Pancreas (tissue), 10 donors: Measurements from ENCODE around the gene CFAP54. TPM values are rescaled to one million over a fixed set of nuclear protein-coding genes. Genes with fewer than 3 reads are reported as not detected.

Experiments
- ATAC-seq, 4 donors: fragments of 200-7000 bp; cut with Tn5 transposase; one replicate each; pipeline versions ENCODE4 v1.8.0 to v1.9.1; 2020; ENCODE audit warnings: mild to moderate bottlenecking in 4 of 4, moderate library complexity in 4 of 4
- DNase-seq, 6 donors: peaks; one replicate each; pipeline ENCODE4 v3.0.0-alpha.2; 2020
- FAIRE-seq: peaks from 2 replicates; lab custom pipeline; 2012; peaks lifted over from hg19 to GRCh38; lab: Jason Lieb, UNC
- H3K27ac ChIP-seq, 4 donors: fragments of 200-600 bp; sonication (generic); 1 replicate in 3 of 4; 2 replicates in 1 of 4; pipeline versions ENCODE4 v1.5.0 to v1.8.0; 2020
- H3K27me3 ChIP-seq, 4 donors: fragments of 200-600 bp; one replicate each; pipeline ENCODE4 v1.8.0; 2021
- H3K36me3 ChIP-seq, 3 donors: fragments of 200-600 bp; sonication (generic) in 1 of 3; one replicate each; pipeline versions ENCODE4 v1.5.0 to v1.8.0; 2020 to 2021
- H3K4me1 ChIP-seq, 3 donors: fragments of 200-600 bp; one replicate each; pipeline ENCODE4 v1.8.0; 2021
- H3K4me3 ChIP-seq, 4 donors: fragments of 200-600 bp; sonication (generic) in 2 of 4; one replicate each; pipeline versions ENCODE4 v1.5.0 to v1.8.0; 2020 to 2021
- H3K9me3 ChIP-seq, 4 donors: fragments of 200-600 bp; one replicate each; pipeline ENCODE4 v1.8.0; 2021
- CTCF ChIP-seq, 4 donors: fragments of 200-600 bp; sonication (generic) in 3 of 4; IDR thresholded peaks; one replicate each; pipeline versions ENCODE4 v1.5.0 to v1.8.0; 2021; ENCODE audit warnings: antibody characterized with exemption in 4 of 4
- WGBS, 2 donors: extraction: QIAGEN DNeasy Blood & Tissue Kit; methylation state at CpG; one replicate each; pipeline ENCODE4 v1.1.7; 2013; 5-methylcytosine and 5-hydroxymethylcytosine counted together
- intact Hi-C, 3 donors: fragments of 100-400 bp; cut with DNase I; formaldehyde crosslinking; loops; one replicate each; pipeline versions ENCODE4 v1.11.1 to v1.14.2; 2022
- polyA plus RNA-seq, 2 donors: library from polyadenylated mRNA; stranded (reverse); fragments of 200-250 nt; gene quantifications; one replicate each; pipeline ENCODE4 v1.2.3, GENCODE V29; 2013
- total RNA-seq, 6 donors: library from RNA; stranded (reverse); fragmentation: NEBNext Ultra II Directional in 4 of 6; extraction: Animal tissue kit (Norgen Biotek cat#: 25700) in 4 of 6; gene quantifications; one replicate each; pipeline versions ENCODE4 v1.2.1 to v1.2.4, GENCODE V29; 2021 to 2023
- donor health status: healthy with polysubstance abuse.
- donor health status: DM: no; HTN: no; CAD: no; lungs with moderate emphysema.
- donor health status: DM: no; HTN: no; CAD: no.
- donor health status: control.
- donor health status: control.
- donor health status: Bipolar disorder and iron deficiency.
- donor health status: DM: yes; HTN: yes; CAD: no.
- donor health status: DM: no; HTN: no; CAD: no.
- donor health status: DM: no; HTN: no; CAD: no.
- donor health status: DM: yes; HTN: yes; CAD: no.

Gene CFAP54
- total and polyA plus RNA-seq, 8 donors = 0.02 to 0.21 (median 0.11) TPM

GRCh38 chr12:96831346-96831745 lies 342.0 kb downstream of the CFAP54 start:
- WGBS, 2 donors = 91 to 94% methylated on average over 1 of the region's 1 CpG
- FAIRE-seq = no peak
- DNase-seq = no peak
- Histone ChIP-seq H3K27ac (no peak overlapping the region), H3K4me3 (no peak overlapping the region), H3K4me1 (no peaks in the 10 kb centered on the region), H3K27me3 (no peaks in the 10 kb centered on the region), H3K36me3 (no peaks in the 10 kb centered on the region), H3K9me3 (no peaks in the 10 kb centered on the region)
- intact Hi-C loops = no loop called here
- no peak for ATAC-seq
- no peak for TF ChIP-seq CTCF (IDR thresholded peaks at IDR 0.05)

- H3K27me3 ChIP-seq = no peaks in the 10 kb centered on the region
- H3K4me3 ChIP-seq = no peak overlapping the region
- intact Hi-C loops = no loop called here
- no peak for DNase-seq
- FAIRE-seq = no peak
- H3K4me1 ChIP-seq = no peaks in the 10 kb centered on the region
- no peak overlapping the region for H3K27ac ChIP-seq
- no peaks in the 10 kb centered on the region for H3K9me3 ChIP-seq
- TF ChIP-seq CTCF (IDR thresholded peaks at IDR 0.05) = no peak
- no peak for ATAC-seq
- H3K36me3 ChIP-seq = no peaks in the 10 kb centered on the region
- WGBS, 2 donors = 39 to 57% methylated on average over 2 of the region's 2 CpGs
Observed at GRCh38 chr12:96846293-96846692, 356.9 kb downstream of the CFAP54 start.

- H3K9me3 ChIP-seq = no peaks in the 10 kb centered on the region
- intact Hi-C loops = no loop called here
- no peak for FAIRE-seq
- H3K27ac ChIP-seq = no peak overlapping the region
- no peak overlapping the region for H3K4me3 ChIP-seq
- H3K27me3 ChIP-seq = no peaks in the 10 kb centered on the region
- no peaks in the 10 kb centered on the region for H3K4me1 ChIP-seq
- 51 to 68% methylated on average over 3 of the region's 3 CpGs for WGBS, 2 donors
- H3K36me3 ChIP-seq = no peaks in the 10 kb centered on the region
- no peak for ATAC-seq
- no peak for DNase-seq
- no peak for TF ChIP-seq CTCF (IDR thresholded peaks at IDR 0.05)
Observed at GRCh38 chr12:96850676-96851075, 361.3 kb downstream of the CFAP54 start.

GRCh38 chr12:96858162-96858561 lies 368.8 kb downstream of the CFAP54 start:
- no peak for ATAC-seq
- H3K27ac ChIP-seq = no peak overlapping the region
- no peaks in the 10 kb centered on the region for H3K27me3 ChIP-seq
- DNase-seq = no peak
- no peak for FAIRE-seq
- no peaks in the 10 kb centered on the region for H3K9me3 ChIP-seq
- H3K4me1 ChIP-seq = no peaks in the 10 kb centered on the region
- H3K4me3 ChIP-seq = no peak overlapping the region
- TF ChIP-seq CTCF (IDR thresholded peaks at IDR 0.05) = no peak
- no peaks in the 10 kb centered on the region for H3K36me3 ChIP-seq
- intact Hi-C loops = no loop called here
- WGBS, 2 donors = 36 to 41% methylated on average over 1 of the region's 1 CpG

- WGBS, 2 donors = 64 to 69% methylated on average over 2 of the region's 2 CpGs
- intact Hi-C loops = no loop called here
- Histone ChIP-seq H3K4me1 (no peaks in the 10 kb centered on the region), H3K9me3 (no peaks in the 10 kb centered on the region), H3K27me3 (no peaks in the 10 kb centered on the region), H3K36me3 (no peaks in the 10 kb centered on the region), H3K27ac (no peak overlapping the region), H3K4me3 (no peak overlapping the region)
- no peak for TF ChIP-seq CTCF (IDR thresholded peaks at IDR 0.05)
- FAIRE-seq = no peak
- DNase-seq = no peak
- ATAC-seq = no peak
Observed at GRCh38 chr12:96861656-96862055, 372.3 kb downstream of the CFAP54 start.
